ENCODE data around the gene ADAM12.

DNA sequence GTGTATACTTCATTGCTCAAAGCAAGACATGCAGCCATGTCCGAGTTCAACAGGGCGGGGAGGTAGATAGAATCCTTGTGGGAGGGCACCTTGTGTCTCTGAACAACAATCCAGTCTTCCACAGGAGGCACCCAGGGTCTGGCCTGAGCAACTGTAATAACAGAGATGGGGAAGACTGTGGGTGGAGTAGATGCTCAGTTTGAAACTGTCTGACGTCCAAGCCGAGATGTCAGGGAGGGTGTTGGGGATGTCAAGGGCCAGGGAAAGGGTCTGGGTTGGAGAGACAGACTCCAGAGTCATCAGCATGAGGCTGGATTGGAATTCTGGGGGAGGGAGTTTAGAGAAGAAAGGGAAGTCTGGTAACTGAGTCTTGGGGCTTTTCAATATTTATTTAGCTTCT is 403.9 kb downstream of the ADAM12 start:
- TF ChIP-seq RBM39 (IDR thresholded peaks at IDR 0.05; ENCODE audit: low read depth, low read length, poor library complexity, severe bottlenecking) = no peak
- no peak for TF ChIP-seq MNT (IDR thresholded peaks at IDR 0.05)
- TF ChIP-seq, protein P1, sequence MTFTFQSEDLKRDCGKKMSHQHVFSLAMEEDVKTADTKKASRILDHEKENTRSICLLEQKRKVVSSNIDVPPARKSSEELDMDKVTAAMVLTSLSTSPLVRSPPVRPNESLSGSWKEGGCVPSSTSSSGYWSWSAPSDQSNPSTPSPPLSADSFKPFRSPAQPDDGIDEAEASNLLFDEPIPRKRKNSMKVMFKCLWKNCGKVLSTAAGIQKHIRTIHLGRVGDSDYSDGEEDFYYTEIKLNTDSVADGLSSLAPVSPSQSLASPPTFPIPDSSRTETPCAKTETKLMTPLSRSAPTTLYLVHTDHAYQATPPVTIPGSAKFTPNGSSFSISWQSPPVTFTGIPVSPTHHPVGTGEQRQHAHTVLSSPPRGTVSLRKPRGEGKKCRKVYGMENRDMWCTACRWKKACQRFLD (CRISPR knock-in tag; IDR thresholded peaks at IDR 0.05; ENCODE audit: borderline replicate concordance) = no peak
- no peak for TF ChIP-seq NBN (conservative IDR thresholded peaks at IDR 0.05)
- TF ChIP-seq ZNF232 (CRISPR knock-in tag; IDR thresholded peaks at IDR 0.05; ENCODE audit: borderline replicate concordance) = no peak
- TF ChIP-seq JARID2 (CRISPR knock-in tag; IDR thresholded peaks at IDR 0.05; ENCODE audit: insufficient replicate concordance) = no peak
- TF ChIP-seq PBX3 (CRISPR knock-in tag; IDR thresholded peaks at IDR 0.05; ENCODE audit: borderline replicate concordance) = no peak
- TF ChIP-seq, protein P2, sequence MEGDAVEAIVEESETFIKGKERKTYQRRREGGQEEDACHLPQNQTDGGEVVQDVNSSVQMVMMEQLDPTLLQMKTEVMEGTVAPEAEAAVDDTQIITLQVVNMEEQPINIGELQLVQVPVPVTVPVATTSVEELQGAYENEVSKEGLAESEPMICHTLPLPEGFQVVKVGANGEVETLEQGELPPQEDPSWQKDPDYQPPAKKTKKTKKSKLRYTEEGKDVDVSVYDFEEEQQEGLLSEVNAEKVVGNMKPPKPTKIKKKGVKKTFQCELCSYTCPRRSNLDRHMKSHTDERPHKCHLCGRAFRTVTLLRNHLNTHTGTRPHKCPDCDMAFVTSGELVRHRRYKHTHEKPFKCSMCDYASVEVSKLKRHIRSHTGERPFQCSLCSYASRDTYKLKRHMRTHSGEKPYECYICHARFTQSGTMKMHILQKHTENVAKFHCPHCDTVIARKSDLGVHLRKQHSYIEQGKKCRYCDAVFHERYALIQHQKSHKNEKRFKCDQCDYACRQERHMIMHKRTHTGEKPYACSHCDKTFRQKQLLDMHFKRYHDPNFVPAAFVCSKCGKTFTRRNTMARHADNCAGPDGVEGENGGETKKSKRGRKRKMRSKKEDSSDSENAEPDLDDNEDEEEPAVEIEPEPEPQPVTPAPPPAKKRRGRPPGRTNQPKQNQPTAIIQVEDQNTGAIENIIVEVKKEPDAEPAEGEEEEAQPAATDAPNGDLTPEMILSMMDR (CRISPR knock-in tag; IDR thresholded peaks at IDR 0.05) = no peak
- TF ChIP-seq GTF2F1 (IDR thresholded peaks at IDR 0.05; ENCODE audit: low read length) = no peak
- TF ChIP-seq, protein P3, sequence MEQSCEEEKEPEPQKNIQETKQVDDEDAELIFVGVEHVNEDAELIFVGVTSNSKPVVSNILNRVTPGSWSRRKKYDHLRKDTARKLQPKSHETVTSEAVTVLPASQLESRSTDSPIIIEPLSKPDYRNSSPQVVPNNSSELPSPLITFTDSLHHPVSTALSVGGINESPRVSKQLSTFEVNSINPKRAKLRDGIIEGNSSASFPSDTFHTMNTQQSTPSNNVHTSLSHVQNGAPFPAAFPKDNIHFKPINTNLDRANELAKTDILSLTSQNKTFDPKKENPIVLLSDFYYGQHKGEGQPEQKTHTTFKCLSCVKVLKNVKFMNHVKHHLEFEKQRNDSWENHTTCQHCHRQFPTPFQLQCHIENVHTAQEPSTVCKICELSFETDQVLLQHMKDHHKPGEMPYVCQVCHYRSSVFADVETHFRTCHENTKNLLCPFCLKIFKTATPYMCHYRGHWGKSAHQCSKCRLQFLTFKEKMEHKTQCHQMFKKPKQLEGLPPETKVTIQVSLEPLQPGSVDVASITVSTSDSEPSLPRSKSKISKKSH (CRISPR knock-in tag; IDR thresholded peaks at IDR 0.05; ENCODE audit: borderline replicate concordance) = no peak
